PC-9 (cell line): Measurements from ENCODE around the gene PVALEF. TPM values are rescaled to one million over a fixed set of nuclear protein-coding genes. Genes with fewer than 3 reads are reported as not detected.

Experiments
- BruUV-seq: library from RNA; stranded (reverse); fragments of 400-500 nt; replicated peaks from 2 replicates; lab custom pipeline; 2021; lab: Mats Ljungman, UMichigan
- CTCF ChIA-PET: fragments of 300-600 bp; sonication (Branson Sonifier 250); formaldehyde crosslinking; loops from one replicate; lab custom pipeline; 2022; ENCODE audit warnings: antibody characterized with exemption; lab: Charles Lee
- POLR2A ChIA-PET: fragments of 300-600 bp; sonication (Branson Sonifier 250); formaldehyde crosslinking; loops from one replicate; lab custom pipeline; 2022; ENCODE audit warnings: antibody characterized with exemption; ENCODE audit not compliant: unreplicated experiment; lab: Charles Lee
- DNase-seq, 2 experiments: peaks; one replicate each; pipeline versions ENCODE4 v3.0.0 to v3.0.0-alpha.2; 2015 to 2022; ENCODE audit warnings: mixed read lengths in 1 of 2
- H2AFZ ChIP-seq: fragments of 200-600 bp; sonication (generic); 2 replicates; pipeline ENCODE4 v1.8.1; 2017; ENCODE audit warnings: antibody characterized with exemption
- H3F3A ChIP-seq: fragments of 200-600 bp; sonication (generic); 2 replicates; pipeline ENCODE4 v1.8.1; 2017; ENCODE audit warnings: antibody characterized with exemption, mild to moderate bottlenecking, low read depth; ENCODE audit not compliant: insufficient read depth
- H3K27ac ChIP-seq: fragments of 200-600 bp; sonication (generic); 2 replicates; pipeline ENCODE4 v1.6.1; 2016; ENCODE audit warnings: mixed run types
- H3K27me3 ChIP-seq: fragments of 200-600 bp; sonication (generic); 2 replicates; pipeline ENCODE4 v1.6.1; 2016; ENCODE audit warnings: low read depth, mixed run types; ENCODE audit not compliant: insufficient read depth
- H3K36me3 ChIP-seq: fragments of 200-600 bp; sonication (generic); 2 replicates; pipeline ENCODE4 v1.6.1; 2016; ENCODE audit warnings: low read depth, mixed run types
- H3K4me1 ChIP-seq: fragments of 200-600 bp; sonication (generic); replicated peaks from 2 replicates; pipeline ENCODE4 v1.6.1; 2016; ENCODE audit warnings: mixed run types; ENCODE audit not compliant: insufficient read depth
- H3K4me2 ChIP-seq: fragments of 200-600 bp; sonication (generic); 2 replicates; pipeline ENCODE4 v1.6.1; 2017; ENCODE audit warnings: mixed run types
- H3K4me3 ChIP-seq: fragments of 200-600 bp; sonication (generic); 2 replicates; pipeline ENCODE4 v1.6.1; 2016; ENCODE audit warnings: mixed run types
- H3K79me2 ChIP-seq: fragments of 200-600 bp; sonication (generic); 2 replicates; pipeline ENCODE4 v1.6.1; 2017; ENCODE audit warnings: low read depth, mixed run types
- H3K9me2 ChIP-seq: fragments of 200-600 bp; sonication (generic); 2 replicates; pipeline ENCODE4 v1.8.1; 2017; ENCODE audit warnings: mild to moderate bottlenecking; ENCODE audit not compliant: insufficient read depth
- H3K9me3 ChIP-seq: fragments of 200-600 bp; sonication (generic); 2 replicates; pipeline ENCODE4 v1.8.1; 2016; ENCODE audit warnings: low read depth; ENCODE audit not compliant: insufficient read depth
- H4K20me1 ChIP-seq: fragments of 200-600 bp; sonication (generic); 2 replicates; pipeline ENCODE4 v1.8.1; 2017; ENCODE audit not compliant: insufficient read depth
- EZH2 ChIP-seq: fragments of 200-600 bp; sonication (generic); IDR thresholded peaks from 2 replicates; pipeline ENCODE4 v1.8.0; 2017; ENCODE audit warnings: antibody characterized with exemption, low read depth
- intact Hi-C: fragments of 100-400 bp; cut with micrococcal nuclease; formaldehyde crosslinking; loops from one replicate; pipeline ENCODE4 v1.10.0; 2022; ENCODE audit not compliant: unreplicated experiment
- total RNA-seq: library from RNA; stranded (reverse); gene quantifications from 2 replicates; pipeline ENCODE4 v1.2.3, GENCODE V29; 2021
- TF ChIP-seq, protein P1 (sequence below): fragments of 200-600 bp; sonication (generic); conservative IDR thresholded peaks from 2 replicates; pipeline ENCODE4 v1.6.1; 2017; ENCODE audit warnings: mixed run types, antibody characterized with exemption, mild to moderate bottlenecking, moderate library complexity

PVALEF gene
- total RNA-seq, 1 experiment from 2014 or later = not detected

DNA sequence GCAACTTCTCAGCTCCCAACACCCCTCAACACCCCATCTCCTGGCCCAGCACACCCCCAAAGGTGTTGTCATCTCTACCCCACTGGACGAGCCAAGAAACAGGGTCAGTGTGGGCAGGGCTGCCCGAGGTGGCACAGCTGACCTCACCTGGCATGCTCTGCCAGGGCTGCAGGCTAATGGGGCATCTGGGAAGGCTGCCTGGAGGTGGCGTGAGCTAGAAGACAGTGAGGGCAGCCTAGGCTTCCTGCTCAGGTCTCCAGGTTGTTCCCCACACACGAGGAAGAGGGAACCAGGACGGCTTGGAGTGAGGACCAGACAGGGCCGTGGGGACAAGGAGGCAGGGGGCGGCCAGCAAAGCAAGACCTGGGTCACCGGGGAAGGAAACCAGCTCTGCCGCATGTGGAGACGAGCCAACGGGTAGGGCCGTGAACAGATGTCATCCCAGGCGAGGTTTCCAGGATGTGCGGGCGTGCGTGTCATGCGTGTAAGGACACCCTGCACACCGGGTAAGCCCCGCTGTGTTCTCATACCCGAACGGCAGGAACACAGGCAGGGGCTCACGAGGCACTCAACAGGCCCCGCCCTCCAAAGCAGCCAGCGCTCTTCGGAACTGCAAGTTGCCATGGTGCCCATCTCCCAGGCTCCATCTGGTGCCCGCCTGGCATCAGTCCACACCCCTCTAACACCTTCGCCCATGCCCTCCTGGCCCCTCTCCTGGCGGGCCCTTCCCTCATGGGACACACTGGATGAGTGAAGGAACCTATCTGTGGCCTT lies 29.6 kb upstream of the PVALEF start:
- Histone ChIP-seq H3K36me3 (no peaks in the 10 kb centered on the region), H2AFZ (no peak overlapping the region), H3K79me2 (no peaks in the 10 kb centered on the region), H3K27me3 (no peaks in the 10 kb centered on the region), H3K4me1 (no peaks in the 10 kb centered on the region), H3F3A (0 out of 2 replicates have a peak, but pooled peaks cover 4% of the 10 kb centered on the region), H3K4me2 (no peak overlapping the region), H4K20me1 (no peaks in the 10 kb centered on the region), H3K4me3 (no peak overlapping the region), H3K27ac (no peak overlapping the region), H3K9me2 (no peaks in the 10 kb centered on the region), H3K9me3 (no peaks in the 10 kb centered on the region)
- no peak for TF ChIP-seq EZH2
- TF ChIP-seq, protein P1, sequence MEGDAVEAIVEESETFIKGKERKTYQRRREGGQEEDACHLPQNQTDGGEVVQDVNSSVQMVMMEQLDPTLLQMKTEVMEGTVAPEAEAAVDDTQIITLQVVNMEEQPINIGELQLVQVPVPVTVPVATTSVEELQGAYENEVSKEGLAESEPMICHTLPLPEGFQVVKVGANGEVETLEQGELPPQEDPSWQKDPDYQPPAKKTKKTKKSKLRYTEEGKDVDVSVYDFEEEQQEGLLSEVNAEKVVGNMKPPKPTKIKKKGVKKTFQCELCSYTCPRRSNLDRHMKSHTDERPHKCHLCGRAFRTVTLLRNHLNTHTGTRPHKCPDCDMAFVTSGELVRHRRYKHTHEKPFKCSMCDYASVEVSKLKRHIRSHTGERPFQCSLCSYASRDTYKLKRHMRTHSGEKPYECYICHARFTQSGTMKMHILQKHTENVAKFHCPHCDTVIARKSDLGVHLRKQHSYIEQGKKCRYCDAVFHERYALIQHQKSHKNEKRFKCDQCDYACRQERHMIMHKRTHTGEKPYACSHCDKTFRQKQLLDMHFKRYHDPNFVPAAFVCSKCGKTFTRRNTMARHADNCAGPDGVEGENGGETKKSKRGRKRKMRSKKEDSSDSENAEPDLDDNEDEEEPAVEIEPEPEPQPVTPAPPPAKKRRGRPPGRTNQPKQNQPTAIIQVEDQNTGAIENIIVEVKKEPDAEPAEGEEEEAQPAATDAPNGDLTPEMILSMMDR = no peak
- DNase-seq = no peak
- POLR2A ChIA-PET = interaction anchor here (0.6 kb wide), 1 partner anchor 1056 kb away, joined by 4 read pairs; no protein-coding TSS in a partner anchor
- CTCF ChIA-PET = no interaction called here
- intact Hi-C loops = no loop called here
- no TSS peak for BruUV-seq

DNA sequence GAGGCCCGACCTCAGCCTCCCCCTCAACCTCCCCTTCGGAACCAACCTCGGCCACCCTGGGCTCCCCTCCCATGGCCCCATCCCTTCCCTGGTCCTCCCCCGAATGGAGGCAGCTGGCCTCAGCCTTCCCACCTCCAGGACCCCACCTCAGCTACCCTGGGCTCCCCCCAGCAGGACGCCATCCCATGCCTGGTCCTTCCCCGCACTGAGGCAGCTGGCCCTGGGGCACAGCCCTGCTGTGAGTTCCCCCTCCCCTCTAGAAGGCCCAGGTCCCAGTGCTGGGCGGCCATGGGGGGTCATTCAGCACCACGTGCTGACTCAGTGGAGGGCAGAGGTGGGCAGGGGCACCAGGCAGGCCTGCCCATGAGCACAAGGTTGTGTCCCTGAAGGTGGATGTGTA lies 28.9 kb upstream of the PVALEF start:
- intact Hi-C loops = no loop called here
- ChIA-PET CTCF (no interaction called here), POLR2A (no interaction called here)
- H3K4me3 ChIP-seq = no peak overlapping the region
- H3F3A ChIP-seq = 0 out of 2 replicates have a peak, but pooled peaks cover 4% of the 10 kb centered on the region
- TF ChIP-seq, protein P1 = no peak
- no peak for TF ChIP-seq EZH2
- H3K79me2 ChIP-seq = no peaks in the 10 kb centered on the region
- DNase-seq = no peak
- H3K36me3 ChIP-seq = no peaks in the 10 kb centered on the region
- H3K4me1 ChIP-seq = no peaks in the 10 kb centered on the region
- no peaks in the 10 kb centered on the region for H4K20me1 ChIP-seq
- H3K4me2 ChIP-seq = no peak overlapping the region
- no peak overlapping the region for H2AFZ ChIP-seq
- no peak overlapping the region for H3K27ac ChIP-seq
- no peaks in the 10 kb centered on the region for H3K27me3 ChIP-seq
- H3K9me2 ChIP-seq = no peaks in the 10 kb centered on the region
- no peaks in the 10 kb centered on the region for H3K9me3 ChIP-seq
- no TSS peak for BruUV-seq

DNA sequence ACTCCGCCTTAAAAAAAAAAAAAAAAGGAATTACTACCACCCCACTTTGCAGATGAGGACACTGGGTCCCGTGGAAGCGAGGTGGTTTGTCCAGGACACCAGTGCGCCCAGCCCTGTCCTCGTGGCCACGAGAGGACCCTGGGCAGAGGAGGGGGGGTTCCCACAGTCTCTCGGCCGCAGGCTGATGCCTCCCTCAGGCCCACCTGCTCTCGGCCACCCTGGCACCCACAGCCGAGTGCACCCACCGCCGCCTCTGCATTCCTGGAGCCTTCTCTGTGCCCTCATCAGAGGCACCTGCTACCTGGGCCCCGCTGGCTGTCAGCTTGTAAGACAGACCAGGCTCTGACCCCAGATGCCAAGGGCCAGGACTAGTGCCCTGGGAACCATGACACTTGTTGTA lies 28.1 kb upstream of the PVALEF start:
- ChIA-PET CTCF (no interaction called here), POLR2A (no interaction called here)
- H3K79me2 ChIP-seq = no peaks in the 10 kb centered on the region
- no peak overlapping the region for H3K4me2 ChIP-seq
- no peak for TF ChIP-seq EZH2
- TF ChIP-seq, protein P1 = no peak
- no TSS peak for BruUV-seq
- H3K36me3 ChIP-seq = no peaks in the 10 kb centered on the region
- H2AFZ ChIP-seq = no peak overlapping the region
- no peak overlapping the region for H3K4me3 ChIP-seq
- no peak for DNase-seq
- no peaks in the 10 kb centered on the region for H3K9me3 ChIP-seq
- intact Hi-C loops = no loop called here
- H3K27me3 ChIP-seq = no peaks in the 10 kb centered on the region
- H3K4me1 ChIP-seq = no peaks in the 10 kb centered on the region
- H3K27ac ChIP-seq = no peak overlapping the region
- no peaks in the 10 kb centered on the region for H3K9me2 ChIP-seq
- H4K20me1 ChIP-seq = no peaks in the 10 kb centered on the region
- H3F3A ChIP-seq = 0 out of 2 replicates have a peak, but pooled peaks cover 4% of the 10 kb centered on the region
